ENCODE measurements around the gene CBFB.

DNA sequence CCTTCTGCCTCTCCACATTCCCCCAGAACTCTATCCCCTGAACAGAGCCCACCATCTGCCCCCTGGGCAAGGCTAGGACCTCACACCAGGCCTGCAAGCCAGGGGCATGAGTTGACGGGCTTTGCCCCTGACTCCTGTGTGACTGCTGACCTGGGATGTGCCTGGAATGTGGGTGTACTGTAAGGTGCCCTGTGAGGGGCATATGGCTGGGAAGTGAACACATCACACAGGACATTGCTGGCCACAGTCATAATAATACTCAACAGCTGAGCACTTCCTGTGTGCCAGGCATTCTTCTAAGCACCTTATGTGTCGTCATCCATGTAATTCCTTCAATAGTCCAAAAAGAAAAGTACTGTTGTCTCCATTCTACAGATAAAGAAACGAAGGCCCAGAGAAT is 27.2 kb upstream of the CBFB start:
- TF ChIP-seq, protein P1, sequence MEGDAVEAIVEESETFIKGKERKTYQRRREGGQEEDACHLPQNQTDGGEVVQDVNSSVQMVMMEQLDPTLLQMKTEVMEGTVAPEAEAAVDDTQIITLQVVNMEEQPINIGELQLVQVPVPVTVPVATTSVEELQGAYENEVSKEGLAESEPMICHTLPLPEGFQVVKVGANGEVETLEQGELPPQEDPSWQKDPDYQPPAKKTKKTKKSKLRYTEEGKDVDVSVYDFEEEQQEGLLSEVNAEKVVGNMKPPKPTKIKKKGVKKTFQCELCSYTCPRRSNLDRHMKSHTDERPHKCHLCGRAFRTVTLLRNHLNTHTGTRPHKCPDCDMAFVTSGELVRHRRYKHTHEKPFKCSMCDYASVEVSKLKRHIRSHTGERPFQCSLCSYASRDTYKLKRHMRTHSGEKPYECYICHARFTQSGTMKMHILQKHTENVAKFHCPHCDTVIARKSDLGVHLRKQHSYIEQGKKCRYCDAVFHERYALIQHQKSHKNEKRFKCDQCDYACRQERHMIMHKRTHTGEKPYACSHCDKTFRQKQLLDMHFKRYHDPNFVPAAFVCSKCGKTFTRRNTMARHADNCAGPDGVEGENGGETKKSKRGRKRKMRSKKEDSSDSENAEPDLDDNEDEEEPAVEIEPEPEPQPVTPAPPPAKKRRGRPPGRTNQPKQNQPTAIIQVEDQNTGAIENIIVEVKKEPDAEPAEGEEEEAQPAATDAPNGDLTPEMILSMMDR (conservative IDR thresholded peaks at IDR 0.05; ENCODE audit: low read depth, low read length) = no peak
- TF ChIP-seq EZH2phosphoT487 (IDR thresholded peaks at IDR 0.05; ENCODE audit: borderline replicate concordance, low read length) (no peak), EZH2 (IDR thresholded peaks at IDR 0.05; ENCODE audit: low read length, unreplicated experiment) (no peak)

Measured in PC-3 (cell line).